Neural progenitor cell (in vitro differentiated cells): ENCODE results near the gene PAX5.

ENCODE experiments used
- EZH2 ChIP-seq: fragments of 200-600 bp; sonication (generic); IDR thresholded peaks from 2 replicates; pipeline ENCODE4 v1.6.1; 2017; ENCODE audit warnings: antibody characterized with exemption, mild to moderate bottlenecking, moderate library complexity
- EZH2phosphoT487 ChIP-seq: fragments of 200-600 bp; sonication (generic); IDR thresholded peaks from 2 replicates; pipeline ENCODE4 v1.6.1; 2017; ENCODE audit warnings: antibody characterized with exemption
- TF ChIP-seq, protein P1 (sequence below): fragments of 200-600 bp; sonication (generic); IDR thresholded peaks from 2 replicates; pipeline ENCODE4 v1.5.1; 2017; ENCODE audit warnings: antibody characterized with exemption, mild to moderate bottlenecking

DNA sequence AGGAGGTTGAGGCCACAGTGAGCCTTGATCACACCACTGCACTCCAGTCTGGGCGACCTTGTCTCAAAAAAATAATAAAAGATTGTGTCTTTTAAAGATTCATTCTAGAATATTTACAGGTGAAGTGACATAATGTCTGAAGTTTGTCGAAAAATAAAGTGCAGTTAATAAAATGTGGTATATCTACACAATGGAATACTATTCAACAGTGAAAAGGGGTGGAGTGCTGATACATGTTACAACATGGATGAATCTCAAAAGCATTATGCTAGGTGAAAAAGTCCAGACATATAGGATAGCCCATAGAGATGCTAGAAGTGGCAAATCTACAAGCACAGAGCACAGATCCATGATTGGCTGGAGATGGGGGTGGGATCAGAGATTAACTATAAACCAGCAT lies 101.9 kb downstream of the PAX5 start:
- TF ChIP-seq, protein P1, sequence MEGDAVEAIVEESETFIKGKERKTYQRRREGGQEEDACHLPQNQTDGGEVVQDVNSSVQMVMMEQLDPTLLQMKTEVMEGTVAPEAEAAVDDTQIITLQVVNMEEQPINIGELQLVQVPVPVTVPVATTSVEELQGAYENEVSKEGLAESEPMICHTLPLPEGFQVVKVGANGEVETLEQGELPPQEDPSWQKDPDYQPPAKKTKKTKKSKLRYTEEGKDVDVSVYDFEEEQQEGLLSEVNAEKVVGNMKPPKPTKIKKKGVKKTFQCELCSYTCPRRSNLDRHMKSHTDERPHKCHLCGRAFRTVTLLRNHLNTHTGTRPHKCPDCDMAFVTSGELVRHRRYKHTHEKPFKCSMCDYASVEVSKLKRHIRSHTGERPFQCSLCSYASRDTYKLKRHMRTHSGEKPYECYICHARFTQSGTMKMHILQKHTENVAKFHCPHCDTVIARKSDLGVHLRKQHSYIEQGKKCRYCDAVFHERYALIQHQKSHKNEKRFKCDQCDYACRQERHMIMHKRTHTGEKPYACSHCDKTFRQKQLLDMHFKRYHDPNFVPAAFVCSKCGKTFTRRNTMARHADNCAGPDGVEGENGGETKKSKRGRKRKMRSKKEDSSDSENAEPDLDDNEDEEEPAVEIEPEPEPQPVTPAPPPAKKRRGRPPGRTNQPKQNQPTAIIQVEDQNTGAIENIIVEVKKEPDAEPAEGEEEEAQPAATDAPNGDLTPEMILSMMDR = no peak
- no peak for TF ChIP-seq EZH2
- no peak for TF ChIP-seq EZH2phosphoT487
